ENCODE measurements around the gene C1orf53.
"Not testable (repeated sequence)": the region's sequence is repeated elsewhere in the genome, so short reads cannot be mapped to it uniquely, and the experiment has no call there.

The C1orf53 gene

DNA sequence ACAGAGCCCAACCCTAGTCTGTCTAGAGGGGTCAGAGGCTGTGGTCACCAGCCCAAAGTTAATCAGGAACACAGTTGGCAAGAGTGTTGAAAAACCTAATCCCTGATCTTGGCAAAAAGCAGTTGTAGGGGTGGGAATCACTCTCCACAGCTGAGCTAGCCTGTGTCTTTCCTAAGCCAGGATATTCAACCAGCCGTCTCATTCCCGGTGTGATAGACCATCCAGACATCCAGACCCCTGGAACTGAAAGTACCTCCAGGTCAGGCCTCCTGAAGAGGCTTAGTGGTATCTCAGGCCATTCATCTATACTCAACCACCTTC is 19.6 kb downstream of the C1orf53 start:
- no peak for DNase-seq

DNA sequence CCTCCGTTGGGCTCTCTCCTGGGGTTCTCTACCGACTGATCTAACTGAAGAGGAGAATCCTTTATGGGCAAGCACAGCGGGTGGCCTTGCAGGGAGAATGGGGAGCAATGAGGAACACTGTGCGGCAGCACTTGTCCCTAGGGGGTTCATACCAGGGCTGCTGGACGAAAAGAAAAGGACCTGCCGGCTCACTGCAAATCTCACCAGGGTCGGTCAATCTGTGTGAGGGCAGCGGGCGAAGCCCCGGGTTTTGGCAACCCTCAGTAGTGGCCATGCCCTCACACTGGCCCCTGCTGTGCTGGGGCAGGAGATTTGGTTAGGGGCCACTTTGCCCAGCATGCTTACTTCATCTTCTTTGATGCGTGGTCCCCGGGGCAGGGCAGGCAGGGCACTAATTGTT is 20.6 kb downstream of the C1orf53 start:
- no peak for DNase-seq

DNA sequence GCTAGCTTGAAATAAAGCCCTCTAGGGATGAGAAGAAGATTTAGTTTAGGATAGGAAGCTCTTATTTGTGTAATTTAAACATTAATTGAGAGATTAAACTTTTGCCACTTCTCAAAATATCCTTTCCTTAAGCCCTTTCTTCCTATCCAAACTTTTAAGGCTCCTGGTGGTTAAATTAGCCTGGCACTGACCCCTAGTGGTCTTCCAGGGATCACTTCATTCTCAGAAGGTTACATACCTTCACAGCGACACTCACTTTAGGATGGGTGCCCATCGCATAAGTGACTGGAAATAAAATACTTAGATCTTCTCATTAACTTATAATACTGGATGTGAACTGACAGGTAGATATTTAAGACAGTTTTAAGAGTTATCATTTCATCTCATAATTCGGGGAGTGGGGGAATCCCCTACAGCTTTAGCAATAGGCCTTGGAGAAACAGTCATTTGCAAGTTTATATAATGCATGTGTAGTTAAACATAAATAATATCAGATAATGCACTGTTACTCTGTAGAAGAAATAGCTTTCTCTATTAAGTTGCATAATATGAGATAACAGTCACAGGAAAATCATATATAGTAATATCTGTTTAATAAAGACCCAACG is 22.2 kb downstream of the C1orf53 start:
- DNase-seq, result no peak

DNA sequence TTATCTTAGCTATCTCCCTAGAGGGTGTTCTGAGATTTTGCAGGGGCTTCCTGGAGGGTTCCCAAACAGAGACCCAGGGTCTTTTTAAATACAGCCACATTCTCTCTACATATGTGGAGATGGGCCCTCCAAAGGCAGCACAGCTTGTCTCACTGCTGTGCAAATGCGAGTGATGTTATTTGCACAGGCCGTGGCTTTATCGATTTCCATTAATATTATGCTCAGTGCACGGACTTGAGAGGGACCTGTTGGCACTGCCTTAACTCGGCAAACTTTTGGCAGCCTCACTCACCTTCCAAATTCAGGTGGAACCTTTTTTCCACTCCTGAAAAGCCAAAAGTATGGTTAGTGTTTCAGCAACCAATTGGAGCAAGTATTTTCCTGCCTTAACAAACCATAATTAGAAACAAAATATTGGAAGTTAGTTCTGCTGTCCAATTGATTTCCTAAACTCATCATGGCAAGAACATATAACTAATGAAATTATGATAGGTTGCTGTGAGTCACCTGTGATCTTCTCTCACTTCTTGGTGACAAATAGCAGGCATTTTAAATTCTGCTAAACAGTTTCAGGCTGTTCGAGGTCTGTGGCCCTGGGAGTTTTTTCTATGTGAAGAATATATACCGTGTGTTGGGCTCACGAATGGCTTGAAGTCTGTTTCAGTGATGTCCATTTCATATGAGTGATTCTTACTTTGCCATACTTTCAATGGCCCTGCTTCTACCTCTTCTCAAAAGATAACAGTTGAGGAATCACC is 25.7 kb downstream of the C1orf53 start:
- no peak for DNase-seq

DNA sequence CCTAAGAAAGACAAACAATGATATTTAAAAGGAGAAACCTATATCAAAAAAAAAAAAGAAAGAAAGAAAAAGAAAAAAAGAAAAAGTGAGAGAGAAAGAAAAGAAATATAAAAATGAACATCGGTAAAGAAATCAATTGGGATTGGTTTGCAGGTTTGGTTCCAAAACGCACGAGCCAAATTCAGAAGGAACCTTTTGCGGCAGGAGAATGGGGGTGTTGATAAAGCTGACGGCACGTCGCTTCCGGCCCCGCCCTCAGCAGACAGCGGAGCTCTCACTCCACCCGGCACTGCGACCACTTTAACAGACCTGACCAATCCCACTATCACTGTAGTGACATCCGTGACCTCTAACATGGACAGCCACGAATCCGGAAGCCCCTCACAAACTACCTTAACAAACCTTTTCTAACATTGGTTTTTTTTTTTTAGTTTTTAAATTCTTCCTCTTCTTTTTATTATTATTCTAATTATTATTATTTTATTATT is 26.5 kb downstream of the C1orf53 start:
- DNase-seq, result no peak

DNA sequence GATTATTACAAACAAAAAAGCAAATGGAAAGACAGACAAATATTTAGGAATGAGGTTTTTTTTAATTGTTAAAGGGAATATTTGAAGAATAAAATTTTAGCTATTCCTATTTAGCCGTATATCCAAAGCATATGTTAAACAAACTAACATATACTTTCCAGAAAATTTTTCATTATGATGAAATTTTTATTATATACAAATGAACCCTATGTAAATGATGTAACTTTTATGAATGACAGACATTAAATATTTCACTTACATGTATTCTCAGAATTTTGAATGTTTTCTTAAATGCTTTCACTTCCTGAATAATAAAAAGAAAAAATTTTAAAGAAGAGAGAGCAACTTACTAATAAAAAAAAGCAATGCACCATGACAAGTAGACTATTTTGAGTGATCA is 30.6 kb downstream of the C1orf53 start:
- no peak for DNase-seq

DNA sequence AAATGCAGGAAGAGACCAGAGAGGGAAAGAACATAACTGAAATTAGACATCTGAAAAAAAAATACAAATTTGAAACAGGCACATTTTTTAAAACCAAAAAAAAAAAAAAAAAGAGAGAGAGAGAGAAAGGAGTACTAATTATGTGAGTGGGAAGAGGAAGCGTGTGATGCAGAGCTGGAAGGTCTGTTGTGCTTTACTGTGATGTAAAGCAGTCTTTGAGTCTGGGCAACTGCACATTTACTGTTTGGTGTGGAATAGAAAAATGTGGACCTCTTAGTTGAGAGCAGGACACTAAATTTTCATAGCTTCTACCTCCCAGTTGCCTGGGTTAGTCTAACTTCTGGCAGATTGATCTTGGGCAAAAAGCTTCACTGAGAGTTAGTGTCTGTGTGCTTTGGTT is 31.2 kb downstream of the C1orf53 start:
- no peak for DNase-seq

DNA sequence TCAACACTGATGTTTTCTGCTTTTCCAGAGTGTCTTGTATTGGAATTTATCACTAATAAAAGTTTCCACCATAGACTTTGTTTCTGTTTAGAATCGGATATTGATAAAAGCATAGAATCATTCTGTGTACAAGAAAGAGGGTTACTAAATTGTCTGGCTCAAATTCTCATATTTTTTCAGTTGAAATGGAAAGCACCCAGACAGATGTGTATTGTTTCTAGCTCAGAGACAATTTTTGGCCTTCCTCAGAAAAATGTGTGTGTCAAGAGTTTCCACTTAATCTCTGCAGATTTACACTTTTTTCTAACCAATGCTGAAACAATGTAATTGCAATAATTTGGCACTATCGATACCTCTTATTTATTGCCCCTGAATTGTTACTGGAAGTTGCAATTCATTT is 35.0 kb downstream of the C1orf53 start:
- no peak for DNase-seq

DNA sequence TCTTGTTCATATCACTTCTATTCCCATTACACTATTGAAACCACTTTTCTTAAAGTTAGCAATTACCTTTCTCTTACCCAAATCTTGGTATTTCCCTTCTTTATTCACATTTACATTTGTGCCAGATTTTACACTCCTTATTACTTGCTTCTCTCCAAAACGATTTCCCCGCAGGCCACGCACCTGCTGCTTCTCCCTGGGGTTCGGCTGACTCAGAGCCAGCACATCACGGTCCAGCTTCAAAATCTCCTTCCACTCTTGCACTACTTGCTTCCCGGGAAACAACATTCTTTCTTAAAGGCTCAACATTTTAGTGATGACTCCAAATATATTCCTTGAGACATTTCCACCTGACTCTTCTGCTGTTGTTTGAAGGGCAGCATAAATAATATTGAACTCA is 35.5 kb downstream of the C1orf53 start:
- no peak for DNase-seq

DNA sequence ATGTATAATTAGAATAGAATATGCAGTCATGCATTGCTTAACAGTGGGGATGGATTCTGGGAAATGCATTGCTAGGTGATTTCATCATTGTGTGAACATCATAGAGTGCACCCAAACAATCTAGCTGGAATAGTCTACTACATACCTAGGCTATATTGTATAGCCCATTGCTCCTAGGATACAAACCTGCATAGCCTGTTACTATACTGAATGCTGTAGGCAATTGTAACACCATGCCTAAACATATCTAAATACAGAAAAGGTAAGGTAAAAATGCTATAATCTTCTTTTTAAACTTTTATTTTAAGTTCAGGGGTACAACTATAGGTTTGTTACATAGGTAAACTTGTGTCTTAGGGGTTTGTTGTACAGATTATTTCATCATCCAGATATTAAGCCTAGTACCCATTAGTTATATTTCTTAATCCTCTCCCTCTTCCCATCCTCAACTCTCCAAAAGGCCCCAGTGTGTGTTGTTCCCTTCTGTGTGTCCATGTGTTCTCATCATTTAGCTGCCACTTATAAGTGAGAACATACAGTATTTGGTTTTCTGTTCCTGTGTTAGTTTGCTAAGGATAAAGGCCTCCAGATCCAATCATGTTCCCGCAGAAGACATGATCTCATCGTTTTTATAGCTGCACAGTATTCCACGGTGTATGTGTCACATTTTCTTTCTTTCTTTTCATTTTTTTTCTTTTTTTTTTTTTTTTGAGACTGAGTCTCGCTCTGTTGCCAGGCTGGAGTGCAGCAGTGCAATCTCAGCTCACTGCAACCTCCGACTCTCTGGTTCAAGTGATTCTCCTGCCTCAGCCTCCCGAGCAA is 36.9 kb downstream of the C1orf53 start:
- DNase-seq, result not testable (repeated sequence)

DNA sequence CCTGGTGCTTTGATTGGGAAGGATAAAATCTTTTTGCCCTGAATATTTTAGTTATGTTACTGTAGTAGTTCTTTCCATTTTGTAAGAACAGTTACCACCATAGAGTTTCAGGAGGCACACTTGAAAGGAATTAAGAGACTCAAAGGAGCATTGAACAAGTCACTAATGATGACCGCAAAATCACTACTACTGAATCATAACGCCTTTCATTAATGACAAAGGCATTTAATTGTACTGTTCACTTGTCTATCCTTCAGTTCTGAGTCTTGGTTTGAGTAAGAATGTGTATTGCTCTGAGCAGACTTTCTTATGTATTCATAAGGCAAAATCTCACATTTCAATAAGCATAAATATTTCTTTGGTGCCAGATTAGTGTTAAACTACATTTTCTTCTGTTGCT is 39.6 kb downstream of the C1orf53 start:
- no peak for DNase-seq

DNA sequence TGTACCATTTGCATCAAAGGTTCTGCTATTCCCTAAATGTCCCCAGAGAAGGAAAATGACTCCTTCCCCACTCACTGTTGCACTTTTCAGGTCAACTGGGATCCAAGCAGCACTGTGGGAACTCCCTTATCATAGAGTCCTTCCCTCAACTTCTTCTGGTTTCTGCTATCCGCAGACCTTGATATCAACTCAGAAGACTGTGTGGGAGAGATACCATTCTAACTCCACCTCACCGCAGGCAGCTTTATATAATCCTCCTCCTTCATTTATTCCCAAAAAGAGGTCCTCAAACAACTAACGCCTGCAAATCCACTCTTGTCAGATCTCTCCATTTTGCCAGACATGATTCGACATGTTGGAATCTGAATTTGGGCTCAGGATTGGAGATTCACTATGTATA is 42.1 kb downstream of the C1orf53 start:
- no peak for DNase-seq

DNA sequence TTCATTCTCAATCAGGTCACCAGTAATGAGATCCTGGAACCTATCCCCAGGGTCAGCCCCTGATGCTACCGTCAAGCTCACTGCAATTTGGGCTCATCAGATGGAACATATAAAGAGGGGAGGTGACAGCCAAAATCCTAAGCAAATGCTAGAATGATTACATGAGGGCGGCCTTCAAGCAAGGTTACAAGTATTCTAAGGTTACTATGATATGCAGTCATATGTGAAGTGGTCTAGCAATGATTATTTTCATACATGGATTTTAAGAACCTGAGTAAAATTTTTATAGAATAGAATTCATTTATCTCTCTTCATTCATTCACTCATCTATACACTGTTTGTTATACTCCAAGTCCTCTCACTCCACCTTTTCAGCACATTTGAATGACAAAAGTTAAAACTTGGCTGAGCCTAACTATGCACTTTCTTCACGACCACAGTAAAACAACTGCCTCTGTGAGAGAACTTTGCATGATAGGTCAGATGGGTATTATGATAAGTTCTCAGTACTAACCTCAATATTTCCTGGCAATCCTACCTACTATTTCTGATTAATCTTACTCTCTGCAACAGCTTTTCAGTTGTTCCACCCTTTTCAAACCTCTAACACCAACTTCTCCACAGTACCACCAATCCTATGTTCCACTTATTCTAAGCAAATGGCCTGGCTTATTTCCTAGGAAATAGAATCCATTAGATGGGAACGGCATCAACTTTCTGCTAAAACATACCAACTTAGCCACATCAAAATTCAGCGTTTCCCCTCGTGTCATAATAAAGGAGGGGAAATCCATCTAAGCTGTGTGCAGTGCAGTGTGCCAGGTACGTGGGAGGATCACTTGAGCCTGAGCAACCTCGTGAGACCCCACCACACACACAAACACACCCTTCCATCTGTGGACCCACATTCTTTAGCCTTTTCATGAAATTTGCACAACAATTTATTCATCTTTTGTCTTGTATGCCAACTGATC is 46.8 kb downstream of the C1orf53 start:
- DNase-seq, result no peak

DNA sequence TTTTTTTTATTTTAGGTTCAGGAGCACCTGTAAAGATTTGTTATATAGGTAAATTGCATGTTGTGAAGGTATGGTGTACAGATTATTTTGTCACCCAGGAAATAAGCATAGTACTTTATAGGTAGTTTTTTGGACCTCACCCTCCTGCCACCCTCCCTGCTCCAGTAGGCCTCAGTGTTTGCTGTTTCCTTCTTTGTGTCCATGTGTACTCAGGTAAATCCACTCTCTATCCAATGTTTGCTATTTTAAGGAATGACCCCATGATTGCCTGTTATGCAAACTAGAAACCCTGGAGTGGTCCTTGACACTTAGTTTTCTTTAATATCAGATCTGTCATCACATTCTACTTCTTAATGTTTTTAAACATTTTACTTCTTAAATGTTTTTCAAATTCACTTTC is 48.7 kb downstream of the C1orf53 start:
- peak; percentile 40 for DNase-seq

DNA sequence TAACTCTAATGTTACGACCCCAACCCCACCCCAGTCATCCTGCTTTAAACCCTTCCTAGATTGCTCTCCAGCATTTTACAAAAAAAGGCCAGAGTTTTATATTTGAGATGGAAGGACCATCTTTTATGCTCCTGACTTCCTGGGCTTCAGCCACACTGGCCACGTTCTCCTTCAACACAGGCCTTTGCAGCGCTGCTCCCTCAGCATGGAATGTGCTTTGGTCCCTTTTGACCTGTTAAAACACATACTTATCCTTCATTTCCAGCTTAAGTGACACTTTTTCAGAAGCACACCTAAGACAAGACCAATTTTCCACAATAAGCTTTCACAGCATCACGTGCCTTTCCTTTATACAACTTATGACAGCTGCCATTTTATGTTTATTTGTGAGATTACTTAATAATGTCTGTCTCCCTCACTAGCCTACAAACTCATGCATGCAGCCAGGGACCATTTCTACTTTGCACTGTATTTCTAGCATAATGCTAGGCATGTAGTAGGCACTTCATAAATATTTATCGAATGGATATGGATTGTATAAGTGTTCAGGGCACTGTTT is 49.3 kb downstream of the C1orf53 start:
- no peak for DNase-seq

DNA sequence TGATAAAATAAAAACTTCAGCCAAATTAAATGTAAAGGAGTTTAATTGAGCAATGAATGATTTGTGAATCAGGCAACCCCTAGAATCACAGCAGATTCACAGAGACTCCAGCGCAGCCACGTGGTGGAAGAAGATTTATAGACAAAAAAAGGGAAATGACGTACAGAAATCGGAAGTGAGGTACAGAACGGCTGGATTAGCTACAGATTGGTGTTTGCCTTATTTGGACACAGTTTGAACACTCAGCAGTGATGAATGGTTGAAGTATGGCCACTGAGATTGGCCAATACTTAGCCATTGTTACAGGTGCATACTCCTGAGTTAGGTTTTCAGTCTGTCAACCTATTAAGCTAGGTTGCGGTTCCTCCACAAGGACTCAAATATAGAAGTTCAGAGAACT is 51.0 kb downstream of the C1orf53 start:
- DNase-seq, result not testable (repeated sequence)

DNA sequence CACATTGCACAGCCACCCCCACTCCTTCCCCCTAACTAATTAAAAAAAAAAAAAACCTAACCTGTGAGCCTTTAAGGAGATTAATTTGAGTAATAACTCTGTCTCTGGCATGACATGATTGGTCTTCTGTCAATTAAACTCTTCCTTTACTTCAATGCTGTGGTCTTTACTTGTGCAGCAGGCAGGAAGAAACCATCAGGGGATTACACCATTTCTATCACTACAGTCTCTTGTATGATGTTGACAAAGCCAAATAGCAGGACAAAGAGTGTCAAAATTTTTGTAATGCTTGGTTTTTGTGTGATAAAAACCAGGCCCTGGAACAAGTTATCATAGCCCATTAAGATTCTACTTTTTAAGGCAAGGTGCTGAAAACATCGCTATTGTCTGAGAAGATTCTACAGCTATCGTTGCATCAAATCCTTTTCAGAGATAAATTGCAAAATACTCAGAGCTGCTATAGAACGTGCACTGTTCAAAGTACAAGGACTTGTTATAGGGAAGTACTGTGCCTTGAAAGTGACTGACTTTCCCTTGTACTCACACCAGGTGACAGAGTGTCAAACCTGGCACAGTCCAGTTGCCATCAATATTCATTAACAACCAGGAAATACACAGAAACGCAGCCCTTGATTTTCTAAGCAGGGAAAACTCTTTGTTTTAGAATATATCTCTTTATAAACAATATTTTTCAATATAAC is 52.4 kb downstream of the C1orf53 start:
- DNase-seq, result no peak

DNA sequence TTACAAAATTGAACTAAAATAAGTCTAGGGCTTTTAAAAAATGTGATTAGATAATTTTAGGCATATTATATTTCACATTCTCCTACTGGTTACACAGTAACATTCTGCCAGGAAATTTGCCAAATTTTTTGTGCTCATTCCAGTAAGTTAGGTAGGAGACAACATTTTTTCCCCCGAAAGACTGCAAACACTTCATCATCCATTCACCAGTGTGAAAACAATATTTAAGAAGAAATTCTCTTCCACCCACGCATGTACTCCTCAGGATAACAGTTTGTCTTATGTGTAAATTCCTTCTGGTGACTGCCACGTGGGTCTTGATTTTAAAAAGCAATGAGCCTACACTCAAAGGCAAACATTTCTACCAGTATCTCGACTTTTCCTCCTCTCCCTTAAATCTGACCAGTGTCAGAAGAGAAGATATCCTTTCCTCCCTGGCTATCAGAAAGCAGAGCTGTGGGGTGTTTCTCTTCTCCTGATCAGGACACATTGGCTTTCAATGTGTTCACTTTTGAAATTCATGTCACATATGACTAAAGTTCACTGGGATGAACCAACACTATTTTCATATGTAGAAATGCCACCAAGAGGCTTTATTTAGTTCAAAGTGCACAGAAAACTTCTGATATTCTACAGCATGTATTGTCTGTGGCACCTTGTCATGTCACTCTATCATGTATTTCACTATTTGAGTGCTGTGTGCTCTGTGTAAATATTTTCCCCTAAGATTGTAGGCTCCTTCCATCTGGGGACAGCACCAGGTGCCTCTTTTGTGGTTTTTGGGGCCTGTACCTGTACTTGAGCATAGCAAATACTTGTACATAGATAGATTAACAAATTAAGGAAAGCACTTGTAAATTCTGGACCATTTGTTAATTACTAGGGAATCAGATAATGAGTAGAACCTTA is 53.3 kb downstream of the C1orf53 start:
- DNase-seq, result no peak

All from NCI-H774 (cell line).